Anterior cingulate cortex (tissue), 58 donors: ENCODE data around the gene COX6B2.

ENCODE experiments used
- DNase-seq, 58 donors: peaks; one replicate each; lab custom pipeline; 2025; lab: John Stamatoyannopoulos, UW

COX6B2 gene

DNA sequence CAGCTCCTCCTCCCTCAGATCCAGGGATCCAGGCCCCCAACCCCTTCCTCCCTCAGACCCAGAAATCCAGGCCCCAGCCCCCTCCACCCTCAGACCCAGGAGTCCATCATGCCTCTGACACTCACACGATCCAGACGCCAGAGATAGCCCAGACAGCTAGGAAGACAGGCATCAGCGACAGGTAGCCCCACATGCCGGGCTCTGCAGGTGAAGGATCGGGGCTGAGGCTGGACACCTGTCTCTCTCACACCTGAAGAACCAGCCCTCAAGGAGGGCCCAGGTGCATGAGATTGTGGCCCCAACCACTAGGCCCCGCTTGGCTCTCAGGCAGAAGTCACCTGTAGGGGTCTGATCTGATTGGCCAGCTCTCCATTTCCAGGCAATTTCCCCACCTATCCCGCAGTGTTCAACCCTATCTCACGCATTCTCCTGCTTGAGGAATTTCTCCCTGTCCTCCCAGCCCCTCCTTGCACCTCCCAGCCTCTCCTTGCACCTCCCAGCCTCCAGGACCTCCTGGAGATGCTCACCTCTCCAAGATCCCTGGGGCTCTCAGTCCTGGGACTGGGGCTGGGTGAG lies 33.6 kb downstream of the COX6B2 start:
- DNase-seq = no peak

DNA sequence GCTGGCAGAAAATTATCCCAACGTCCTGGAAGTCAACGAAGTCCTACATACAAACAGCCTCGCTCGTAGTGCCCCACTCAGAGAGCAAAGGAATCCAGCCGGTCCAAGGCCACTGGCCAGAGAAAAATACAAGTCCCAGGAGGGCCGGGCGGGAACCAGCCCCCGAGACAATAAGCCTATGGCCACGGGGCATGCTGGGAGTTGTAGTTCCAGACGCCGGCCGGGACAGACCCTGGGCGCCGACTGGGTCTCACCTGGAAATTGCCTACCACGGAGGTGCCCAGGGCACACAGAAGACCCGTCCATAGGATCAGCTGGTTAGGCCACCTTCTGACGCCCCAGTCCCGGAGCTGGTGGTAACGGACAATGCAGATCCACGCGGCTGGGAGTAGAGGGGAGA lies 34.7 kb downstream of the COX6B2 start:
- DNase-seq = peak in 19 of 58 donors; percentile 4 to 49 (median 19)

DNA sequence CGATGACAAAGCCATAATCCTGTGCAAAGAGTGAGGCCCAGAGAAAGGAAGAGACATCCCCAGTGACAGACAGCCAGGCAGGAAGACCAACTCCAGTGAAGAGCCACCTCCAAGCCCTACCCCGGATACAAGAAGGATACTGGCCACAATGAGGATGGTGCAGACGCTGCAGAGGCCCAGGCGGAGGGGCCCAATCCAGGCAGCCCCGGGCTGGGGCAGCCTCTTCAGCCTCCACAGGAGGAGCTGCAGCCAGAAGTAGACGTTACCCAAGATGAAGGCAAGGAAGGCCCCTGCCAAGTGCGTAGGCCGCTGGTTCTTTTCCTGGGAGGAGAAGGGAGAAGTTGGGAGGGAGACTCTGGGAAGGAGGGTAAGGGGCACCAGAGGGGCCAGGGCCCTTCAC lies 37.9 kb downstream of the COX6B2 start:
- DNase-seq = no peak

DNA sequence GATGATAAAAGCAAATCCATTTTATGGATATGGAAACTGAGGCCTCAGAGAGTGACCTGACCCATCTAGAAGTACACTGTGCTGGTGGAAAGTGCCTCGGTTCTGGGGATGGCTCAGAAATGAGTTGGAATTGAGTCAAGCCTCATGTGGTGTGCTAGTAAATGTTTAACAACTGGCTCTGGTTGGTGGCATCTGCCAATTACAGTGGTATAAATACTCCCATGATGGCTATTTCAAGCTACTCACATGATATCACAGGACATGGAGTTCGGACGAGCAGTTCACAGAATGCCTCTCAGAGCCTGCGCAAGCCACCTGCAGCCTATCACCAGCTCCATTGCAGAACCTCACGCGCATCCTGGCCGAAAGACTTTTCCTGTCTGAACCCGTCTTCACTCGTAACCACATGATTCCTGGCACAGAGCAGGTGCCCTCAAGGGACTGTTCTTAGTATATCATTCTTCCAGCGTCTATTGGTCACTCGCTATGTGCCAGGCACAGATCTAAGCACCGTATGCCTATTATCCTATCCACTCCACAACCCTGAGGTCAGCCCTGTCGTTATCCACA lies 38.5 kb downstream of the COX6B2 start:
- no peak for DNase-seq

DNA sequence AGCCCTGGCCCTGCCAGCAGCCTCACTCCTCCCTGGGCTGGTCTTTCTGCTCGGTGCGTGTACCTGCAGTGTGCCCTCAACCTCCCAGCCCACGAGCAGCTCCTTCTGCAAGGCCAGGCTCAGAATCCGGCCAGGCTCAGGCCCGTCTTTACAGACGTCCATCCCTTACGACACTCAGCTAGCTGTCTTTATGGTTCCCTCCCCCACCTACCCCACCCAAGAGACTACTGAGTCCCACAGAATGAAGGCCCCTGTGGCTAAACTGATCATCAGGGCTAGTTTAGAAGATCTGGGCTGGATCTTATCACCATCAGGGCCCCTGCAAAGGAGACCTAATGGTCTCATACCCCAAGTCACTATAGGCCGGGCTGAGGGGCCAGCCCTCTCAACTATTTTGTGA lies 40.1 kb downstream of the COX6B2 start:
- no peak for DNase-seq

DNA sequence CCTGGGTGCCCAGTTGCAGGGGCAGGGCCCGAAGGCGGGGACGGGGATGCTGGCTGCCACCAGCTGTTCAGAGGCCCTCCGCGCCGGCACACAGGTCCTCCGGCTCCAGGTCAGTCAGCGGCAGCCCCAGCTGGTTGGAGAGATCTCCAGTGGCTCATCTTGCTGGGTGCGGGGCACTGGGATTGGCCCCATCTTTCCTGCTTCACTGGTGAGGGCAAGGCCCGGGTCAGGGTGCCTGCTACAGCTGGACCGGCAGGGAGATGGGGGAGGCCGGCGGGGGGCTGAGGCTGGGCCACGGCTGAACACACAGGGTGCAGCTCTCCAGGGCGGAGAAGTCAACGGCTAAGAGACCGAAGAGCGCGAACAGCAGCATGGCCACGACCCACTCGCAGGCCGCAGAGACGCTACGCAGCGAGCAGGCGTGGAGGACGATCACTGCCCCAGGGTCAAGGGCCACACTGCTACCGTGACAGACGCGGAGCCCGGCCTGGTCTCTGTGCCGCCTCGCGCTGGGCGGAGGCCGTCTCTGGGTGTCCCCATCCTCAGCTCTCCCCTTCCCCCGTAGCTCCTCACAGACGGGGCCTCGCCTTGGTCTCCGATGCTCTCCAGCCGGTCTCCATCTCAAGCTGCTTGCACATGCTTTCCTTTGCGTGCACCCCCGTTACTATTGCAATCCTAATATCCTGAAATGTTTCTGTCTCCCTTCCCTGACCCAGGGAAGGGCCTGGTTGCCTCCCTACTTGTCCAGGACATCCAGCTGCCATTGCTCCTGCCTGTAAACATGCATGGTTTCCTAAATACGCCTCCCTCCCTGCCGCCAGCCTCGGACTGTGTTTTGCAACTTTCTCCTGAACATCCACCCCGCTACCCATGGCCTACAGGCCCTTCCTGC lies 41.7 kb downstream of the COX6B2 start:
- DNase-seq = no peak

DNA sequence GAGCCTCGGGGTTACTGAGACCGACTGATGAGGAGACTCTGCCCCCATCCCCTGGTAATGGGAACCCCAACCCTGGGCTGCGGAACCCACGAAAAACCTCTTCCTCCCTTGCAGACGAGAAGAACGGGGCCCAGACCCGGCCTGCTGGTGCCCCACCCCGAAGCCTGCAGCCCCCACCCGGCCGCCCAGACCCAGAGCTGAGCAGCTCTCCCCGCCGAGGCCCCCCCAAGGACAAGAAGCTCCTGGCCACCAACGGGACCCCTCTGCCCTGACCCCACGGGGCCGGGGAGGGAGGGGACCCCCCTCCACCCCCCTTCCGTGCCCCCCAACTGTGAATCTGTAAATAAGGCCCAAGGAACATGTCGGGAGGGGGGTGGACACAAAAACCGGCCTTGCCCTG lies 42.7 kb downstream of the COX6B2 start:
- no peak for DNase-seq

DNA sequence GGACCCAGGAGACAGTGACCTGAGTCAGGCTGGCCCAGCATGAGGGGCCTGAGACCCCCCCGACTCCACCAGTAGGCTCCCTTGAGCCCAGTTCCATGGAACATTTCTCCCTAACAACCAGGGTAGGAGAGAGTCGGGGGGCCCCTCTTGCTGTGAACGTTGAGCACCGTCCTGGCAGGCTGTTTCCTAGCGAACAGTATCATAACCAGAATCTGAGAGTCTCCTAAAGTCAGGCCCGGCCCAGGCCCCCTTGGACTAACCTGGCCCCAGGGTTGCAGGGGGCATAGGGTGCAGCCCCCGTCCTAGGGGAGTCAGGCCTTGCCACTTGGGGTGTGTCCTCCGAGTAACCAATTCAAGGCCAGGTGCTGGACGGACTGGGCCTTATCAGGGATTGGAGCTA lies 43.1 kb downstream of the COX6B2 start:
- DNase-seq = no peak

DNA sequence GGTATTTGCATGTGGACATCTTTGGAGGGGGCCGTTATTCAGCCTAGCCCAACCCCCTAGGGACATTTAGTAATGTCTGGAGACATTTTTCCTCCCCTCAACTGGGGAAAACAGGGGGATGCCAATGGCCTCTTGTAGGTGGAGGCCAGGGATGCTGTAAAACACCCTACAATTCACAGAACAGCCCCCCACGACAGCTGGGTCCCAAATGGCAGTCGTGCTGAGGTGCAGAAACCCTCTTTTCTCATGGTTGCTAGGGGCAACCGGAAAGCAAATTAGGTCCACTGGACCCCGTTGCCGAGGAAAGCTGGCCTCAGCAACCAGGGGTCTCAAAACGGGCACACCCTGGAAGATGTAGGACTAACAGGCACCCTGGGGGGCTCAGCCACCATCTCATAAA lies 44.0 kb downstream of the COX6B2 start:
- DNase-seq = no peak

DNA sequence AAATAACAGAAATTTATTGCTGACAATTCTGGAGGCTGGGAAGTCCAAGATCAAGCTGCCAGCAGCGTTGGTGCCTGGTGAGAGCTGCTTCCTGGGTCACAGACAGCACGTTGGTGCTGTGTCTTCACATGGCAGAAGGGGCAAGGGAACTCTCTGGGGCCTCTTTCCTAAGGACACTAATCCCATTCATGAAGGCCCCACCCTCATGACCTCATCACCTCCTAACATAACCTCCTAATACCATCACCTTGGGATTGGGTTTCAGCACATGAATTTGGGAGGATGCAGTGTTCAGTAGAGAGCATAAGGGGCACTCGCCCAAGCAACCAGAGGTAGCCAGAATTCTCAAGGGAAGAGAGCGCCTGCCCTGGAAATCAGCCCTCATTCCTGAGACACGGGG lies 45.1 kb downstream of the COX6B2 start:
- DNase-seq = no peak

DNA sequence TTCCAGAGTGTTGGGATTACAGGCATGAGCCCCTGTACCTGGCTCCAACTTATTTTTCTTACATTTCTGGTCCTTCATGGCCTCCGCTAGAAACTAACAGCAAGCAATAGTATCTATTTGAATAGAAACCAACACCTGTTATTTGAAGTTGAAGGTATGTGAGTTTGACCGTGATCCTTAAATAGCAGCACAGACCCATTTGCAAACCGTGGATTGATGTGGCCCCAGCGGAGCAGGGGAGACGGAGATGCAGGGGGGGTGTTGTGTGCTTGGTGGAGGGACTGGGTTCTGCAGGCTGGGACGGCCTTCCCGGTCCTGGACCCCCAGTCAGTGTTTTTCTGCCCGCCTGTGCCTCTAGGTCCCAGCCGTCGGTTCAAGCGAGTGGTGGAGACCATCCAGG lies 46.2 kb downstream of the COX6B2 start:
- no peak for DNase-seq

DNA sequence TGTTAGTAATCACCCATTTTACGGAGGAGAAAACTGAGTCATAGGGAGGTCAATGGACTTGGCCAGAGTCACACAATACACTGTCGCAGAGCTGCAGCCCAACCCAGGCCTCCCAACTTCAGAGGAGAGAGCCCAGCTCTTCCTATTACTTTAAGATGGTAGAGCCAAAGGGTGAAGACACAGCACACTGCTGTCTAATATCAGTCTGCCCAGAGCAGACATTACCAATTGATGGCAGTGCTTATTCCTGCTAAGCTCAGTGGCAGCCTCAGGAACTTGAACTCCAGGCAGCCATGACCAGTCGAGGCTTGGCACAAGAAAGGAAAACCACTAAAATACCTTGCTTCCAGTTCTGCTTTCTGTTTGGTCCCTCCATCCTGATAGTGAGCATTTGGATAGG lies 47.8 kb downstream of the COX6B2 start:
- no peak for DNase-seq

DNA sequence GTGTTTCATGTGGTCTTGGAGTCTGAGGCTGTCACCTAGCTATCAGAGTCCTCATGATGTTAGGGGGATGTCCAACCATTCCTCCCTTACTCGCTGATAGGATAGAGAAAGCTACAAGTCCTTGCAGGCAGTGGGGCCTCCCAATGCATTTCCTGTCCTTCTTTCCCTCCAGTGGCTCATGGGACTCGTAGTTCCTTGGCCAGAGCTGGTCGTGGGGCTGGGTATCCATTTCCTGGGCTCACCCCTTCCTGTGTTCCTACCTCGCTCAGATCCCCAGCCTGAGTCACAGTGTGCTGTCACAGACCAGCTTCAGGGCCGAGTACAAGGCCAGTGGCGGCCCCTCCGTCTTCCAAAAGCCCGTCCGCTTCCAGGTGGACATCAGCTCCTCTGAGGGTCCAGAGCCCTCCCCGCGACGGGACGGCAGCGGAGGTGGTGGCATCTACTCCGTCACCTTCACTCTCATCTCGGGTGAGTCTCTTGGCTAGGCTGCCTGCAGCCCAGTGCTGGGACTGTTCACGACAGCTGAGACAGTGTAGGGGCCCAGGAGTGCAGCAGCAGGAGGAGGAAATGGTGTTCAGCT lies 48.4 kb downstream of the COX6B2 start:
- no peak for DNase-seq

DNA sequence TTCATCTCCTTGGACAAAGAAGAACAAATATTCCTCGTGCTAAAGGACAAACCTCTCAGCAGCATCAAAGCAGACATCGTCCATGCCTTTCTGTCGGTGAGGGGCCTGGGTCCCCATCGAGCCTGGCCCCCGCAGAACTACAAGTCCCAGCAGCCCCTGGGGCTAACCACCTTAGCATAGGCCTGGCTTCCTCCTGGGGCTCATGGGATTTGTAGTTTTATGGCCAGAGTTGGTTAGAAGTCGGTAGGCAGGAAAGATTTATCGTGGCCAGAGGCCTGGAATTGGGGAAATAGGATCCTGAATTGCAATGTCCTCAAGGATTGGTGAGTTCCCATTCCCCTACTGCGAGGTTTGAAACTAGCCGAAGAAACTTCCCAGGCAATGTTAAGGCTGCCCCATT lies 49.0 kb downstream of the COX6B2 start:
- no peak for DNase-seq

DNA sequence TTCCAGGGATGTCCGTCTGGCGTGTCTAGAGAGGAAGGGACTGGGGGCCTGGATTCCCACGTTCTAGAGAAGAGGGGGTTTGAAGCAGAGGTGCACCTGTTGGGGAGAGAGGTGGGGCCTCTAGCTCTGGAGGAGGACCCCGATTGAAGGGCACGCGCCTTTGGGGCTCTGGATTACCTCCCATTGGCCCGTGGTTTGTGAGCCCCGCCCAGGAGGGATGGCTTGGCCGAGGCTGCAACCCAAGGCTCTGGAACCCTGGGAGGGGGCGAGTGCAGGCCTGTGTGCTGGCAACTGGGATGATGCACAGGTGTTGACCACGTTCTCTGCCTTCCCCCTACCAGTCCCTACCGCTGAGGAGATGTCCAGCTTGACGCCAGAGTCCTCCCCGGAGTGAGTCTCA lies 49.5 kb downstream of the COX6B2 start:
- DNase-seq = no peak

DNA sequence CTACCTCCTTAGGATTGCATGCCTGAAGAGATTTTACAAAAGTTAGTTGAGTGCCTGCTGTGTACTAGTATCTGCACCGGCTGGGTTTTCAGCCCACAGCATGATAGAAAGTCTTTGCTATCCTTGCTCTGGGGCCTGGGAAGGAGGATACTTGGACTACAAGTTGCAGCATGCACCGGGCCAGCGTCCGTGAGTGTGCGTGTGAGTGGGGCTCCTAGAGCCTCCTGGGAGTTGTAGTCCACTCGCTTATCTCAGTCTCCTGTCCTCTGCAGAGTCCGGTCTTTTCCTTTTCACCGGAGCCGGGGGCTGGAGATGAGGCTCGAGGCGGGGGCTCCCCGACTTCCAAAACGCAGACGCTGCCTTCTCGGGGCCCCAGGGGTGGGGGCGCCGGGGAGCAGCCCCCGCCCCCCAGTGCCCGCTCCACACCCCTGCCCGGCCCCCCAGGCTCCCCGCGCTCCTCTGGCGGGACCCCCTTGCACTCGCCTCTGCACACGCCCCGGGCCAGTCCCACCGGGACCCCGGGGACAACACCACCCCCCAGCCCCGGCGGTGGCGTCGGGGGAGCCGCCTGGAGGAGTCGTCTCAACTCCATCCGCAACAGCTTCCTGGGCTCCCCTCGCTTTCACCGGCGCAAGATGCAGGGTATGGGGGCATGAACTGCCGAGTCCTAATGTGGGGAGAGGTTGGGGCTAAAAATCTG lies 50.1 kb downstream of the COX6B2 start:
- DNase-seq = no peak

DNA sequence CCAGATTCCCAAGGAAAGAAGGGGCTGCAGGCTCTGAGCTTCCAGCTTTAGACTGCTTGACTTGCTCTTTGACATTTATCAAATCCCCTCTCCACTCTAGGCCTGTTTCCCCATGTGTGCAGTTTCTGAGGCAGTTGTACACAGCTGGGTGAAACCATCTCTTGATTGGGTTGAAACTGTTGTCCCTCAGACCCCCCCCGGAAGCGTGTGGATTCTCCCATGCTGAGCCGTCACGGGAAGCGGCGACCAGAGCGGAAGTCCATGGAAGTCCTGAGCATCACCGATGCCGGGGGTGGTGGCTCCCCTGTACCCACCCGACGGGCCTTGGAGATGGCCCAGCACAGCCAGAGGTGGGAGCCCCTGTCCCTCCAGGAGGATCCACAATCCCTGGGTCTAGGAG lies 51.0 kb downstream of the COX6B2 start:
- no peak for DNase-seq

DNA sequence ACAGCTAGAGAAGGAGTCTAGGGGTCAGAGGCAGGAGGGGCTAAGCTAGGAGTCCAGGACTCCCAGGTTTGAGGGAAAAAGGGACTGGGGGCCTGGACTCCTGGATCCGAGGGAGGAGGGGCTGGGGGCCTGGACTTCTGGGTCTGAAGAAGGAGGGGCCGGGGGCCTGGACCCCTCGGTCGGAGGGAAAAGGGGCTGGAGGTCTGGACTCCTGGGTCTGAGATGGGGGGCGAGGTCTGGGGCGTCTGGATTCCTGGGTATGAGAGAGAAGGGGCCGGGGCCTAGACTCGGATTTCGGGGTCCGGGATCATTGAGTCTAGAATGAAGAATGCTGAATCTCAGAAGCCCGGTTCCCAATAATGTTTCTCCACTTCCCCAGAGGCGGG lies 52.2 kb downstream of the COX6B2 start:
- DNase-seq = no peak

DNA sequence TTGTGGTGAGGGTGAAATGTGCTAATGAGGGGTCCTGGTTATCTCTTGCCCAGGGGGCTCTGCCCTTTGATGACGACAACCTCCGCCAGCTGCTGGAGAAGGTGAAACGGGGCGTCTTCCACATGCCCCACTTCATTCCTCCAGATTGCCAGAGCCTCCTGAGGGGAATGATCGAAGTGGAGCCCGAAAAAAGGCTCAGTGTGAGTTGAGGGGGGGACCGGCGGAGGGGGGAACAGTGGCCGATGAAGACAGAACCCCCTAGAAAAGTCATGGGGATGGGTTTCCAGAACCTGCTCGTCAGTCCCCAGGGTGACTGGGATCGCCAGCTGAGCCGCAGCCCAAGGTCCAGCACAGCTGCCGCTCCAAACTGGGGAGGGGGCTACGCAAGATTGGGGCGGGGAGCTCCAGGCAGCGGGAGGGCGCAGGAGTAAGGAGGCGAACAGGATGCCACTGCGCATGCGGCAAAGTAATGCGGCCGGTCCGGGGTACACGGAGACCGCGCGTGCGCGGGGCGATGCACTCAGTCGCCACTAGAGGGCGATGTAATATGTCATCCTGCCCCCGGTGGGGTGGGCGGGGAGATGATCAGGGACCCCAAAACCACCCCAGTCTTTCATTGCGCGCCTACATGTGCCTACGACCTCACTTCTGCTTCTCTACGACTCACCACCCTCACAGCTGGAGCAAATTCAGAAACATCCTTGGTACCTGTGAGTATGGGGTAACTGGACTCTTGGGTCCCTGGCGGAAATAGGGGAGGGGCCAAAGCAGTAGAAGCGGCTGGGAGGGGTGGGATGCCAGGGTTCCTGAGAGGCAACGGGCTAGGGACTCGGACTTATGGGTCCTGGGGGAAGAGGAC lies 52.8 kb downstream of the COX6B2 start:
- peak in 57 of 58 donors; percentile 11 to 90 (median 74) for DNase-seq

DNA sequence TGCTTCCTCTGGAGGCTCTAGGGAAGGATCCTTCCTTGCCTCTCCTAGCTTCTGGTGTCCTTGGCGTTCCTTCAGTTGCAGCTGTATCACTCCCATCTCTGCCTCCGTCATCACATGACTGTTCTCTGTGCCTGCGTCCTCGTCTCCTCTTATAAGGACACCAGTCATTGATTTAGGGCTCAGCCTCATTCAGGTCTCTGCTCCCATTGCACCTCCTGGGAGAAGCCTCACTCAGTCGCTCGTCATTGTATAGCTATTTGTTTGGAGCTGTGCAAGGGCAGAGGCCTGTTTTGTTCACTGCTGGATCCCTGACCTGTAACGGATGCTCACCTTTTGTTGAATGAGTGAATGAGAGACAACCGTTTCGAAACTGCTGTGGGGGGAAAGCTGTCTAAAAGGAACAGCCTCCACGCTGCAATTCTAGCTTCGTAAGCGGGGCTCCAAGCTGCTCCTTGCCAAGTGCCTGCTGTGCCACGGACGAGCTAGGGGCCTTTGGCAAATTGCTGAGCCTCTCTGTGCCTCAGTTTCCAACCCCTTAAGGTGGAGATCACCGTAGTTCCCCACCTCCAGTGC lies 53.5 kb downstream of the COX6B2 start:
- peak in 36 of 58 donors; percentile 4 to 71 (median 32) for DNase-seq
